Stimulated activated CD4-positive, alpha-beta T cell treated with anti-CD3 and anti-CD28 coated beads, Interleukin-4, amount 100 ng/mL, for 48 hours (primary cell): ENCODE measurements around the gene EXOSC3.

Experiments used
- DNase-seq, 2 donors: peaks; one replicate each; pipeline ENCODE4 v3.0.0-alpha.2; 2020; ENCODE audit warnings: low read depth in 2 of 2

Gene EXOSC3

DNA sequence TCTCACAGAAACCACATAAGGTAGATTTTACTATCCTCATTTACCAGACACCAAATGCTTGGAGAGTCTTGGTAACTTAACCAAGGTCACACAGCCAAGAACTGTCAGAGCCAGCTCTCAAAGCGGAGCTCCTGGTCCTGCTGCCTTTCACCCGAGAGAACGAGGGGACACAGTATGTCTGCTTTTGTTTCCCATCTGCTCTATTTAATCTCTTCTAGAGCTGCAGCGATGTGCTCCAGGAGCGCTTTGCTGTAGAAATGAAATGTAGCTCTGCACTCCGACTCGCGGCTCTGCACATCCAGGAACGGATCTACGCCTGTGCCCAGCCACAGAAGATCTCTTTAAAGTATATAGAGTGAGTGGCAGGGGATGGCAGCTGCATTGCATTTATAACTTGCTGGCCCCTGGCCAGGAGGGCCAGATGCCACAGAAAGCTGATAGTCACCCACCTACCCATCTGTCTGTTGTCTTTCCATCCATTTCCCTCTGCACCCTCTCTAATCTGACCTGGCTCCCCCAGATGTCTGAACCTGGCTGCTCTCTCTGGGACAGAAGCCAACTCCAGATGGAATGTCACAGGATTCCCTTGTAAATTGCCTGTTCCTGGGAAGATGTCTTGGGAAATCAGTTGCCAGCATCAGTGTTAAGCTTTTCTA, 52.6 kb downstream of the EXOSC3 start:
- DNase-seq = no peak

DNA sequence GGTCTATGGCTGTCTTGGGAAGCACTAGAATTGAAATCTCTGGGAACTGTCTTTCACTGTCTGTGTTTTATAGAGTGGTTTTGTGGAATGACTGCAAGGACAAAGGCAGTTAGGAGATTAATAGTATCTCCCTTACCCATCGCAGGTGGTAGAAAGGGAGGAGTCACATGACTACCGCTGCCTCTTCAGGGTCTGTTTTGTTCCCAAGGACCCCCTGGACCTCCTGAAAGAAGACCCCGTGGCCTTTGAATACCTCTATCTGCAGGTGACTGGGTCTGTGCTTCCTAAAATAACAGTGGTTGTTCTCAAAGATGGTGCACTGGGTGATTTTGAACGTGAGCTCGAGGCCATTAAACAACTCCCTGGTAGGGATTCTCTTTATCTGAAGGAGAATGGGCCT, 54.0 kb downstream of the EXOSC3 start:
- DNase-seq = no peak

DNA sequence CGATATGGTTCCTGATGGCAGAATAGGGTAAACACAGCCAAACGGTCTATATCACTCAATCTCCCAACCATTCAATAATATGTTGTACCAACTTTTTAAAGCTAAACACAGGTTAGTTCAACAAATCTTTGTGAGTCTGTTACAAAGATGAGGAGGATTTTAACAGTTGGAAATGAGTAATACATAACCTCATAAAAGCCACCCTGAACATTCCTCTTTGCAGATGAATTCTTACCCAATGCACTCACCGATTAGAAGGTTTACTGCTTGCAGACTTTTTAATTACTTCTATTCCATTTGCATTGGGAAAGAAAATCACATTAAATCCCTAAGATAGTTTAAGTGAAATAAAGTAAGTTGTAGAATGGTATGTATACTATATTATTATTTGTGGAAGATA, 54.6 kb downstream of the EXOSC3 start:
- no peak for DNase-seq
